ENCODE measurements around the gene BAZ1B.
"Not testable (repeated sequence)": the region's sequence is repeated elsewhere in the genome, so short reads cannot be mapped to it uniquely, and the experiment has no call there.

- TF ChIP-seq, protein P1, sequence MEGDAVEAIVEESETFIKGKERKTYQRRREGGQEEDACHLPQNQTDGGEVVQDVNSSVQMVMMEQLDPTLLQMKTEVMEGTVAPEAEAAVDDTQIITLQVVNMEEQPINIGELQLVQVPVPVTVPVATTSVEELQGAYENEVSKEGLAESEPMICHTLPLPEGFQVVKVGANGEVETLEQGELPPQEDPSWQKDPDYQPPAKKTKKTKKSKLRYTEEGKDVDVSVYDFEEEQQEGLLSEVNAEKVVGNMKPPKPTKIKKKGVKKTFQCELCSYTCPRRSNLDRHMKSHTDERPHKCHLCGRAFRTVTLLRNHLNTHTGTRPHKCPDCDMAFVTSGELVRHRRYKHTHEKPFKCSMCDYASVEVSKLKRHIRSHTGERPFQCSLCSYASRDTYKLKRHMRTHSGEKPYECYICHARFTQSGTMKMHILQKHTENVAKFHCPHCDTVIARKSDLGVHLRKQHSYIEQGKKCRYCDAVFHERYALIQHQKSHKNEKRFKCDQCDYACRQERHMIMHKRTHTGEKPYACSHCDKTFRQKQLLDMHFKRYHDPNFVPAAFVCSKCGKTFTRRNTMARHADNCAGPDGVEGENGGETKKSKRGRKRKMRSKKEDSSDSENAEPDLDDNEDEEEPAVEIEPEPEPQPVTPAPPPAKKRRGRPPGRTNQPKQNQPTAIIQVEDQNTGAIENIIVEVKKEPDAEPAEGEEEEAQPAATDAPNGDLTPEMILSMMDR (IDR thresholded peaks at IDR 0.05): not testable (repeated sequence)
- not testable (repeated sequence) for TF ChIP-seq POLR2A (IDR thresholded peaks at IDR 0.05)
Observed at GRCh38 chr7:73430540-73430939, 91.6 kb downstream of the BAZ1B start.

Data from esophagus squamous epithelium (tissue), 4 donors.